HL-60 (cell line): ENCODE measurements around the gene POMT1.

Experiments used
- DNase-seq, 2 experiments: peaks; one replicate each; pipeline ENCODE4 v3.0.0-alpha.2; 2010 to 2020; ENCODE audit warnings: low read depth in 1 of 2, low spot score in 1 of 2
- H3K27ac ChIP-seq: fragments of 250-450 bp; sonication (Bioruptor Pico); replicated peaks from 2 replicates; pipeline ENCODE4 v1.5.1; 2020; ENCODE audit warnings: mild to moderate bottlenecking, moderate library complexity
- H3K27me3 ChIP-seq: fragments of 250-450 bp; sonication (Bioruptor Pico); 2 replicates; pipeline ENCODE4 v1.5.1; 2021; ENCODE audit warnings: mild to moderate bottlenecking, moderate library complexity; ENCODE audit not compliant: insufficient read depth, poor library complexity, severe bottlenecking
- H3K4me3 ChIP-seq: replicated peaks from 2 replicates; pipeline ENCODE4 v1.5.1; 2011; ENCODE audit warnings: mild to moderate bottlenecking, control low read depth, low read length; ENCODE audit not compliant: insufficient read depth
- GABPA ChIP-seq: IDR thresholded peaks from 2 replicates; pipeline ENCODE4 v1.6.1; 2012; ENCODE audit warnings: low read depth
- POLR2AphosphoS5 ChIP-seq: IDR thresholded peaks from 2 replicates; pipeline ENCODE4 v1.6.1; 2012; ENCODE audit warnings: low read depth
- REST ChIP-seq: IDR thresholded peaks from 2 replicates; pipeline ENCODE4 v1.6.1; 2012; ENCODE audit warnings: low read depth; ENCODE audit not compliant: insufficient replicate concordance
- SPI1 ChIP-seq: IDR thresholded peaks from 2 replicates; pipeline ENCODE4 v1.6.1; 2012; ENCODE audit warnings: low read depth, mild to moderate bottlenecking, borderline replicate concordance
- TF ChIP-seq, protein P1 (sequence below): IDR thresholded peaks from one replicate; pipeline ENCODE4 v1.5.1; 2011; ENCODE audit warnings: low read length, control low read depth, inconsistent platforms; ENCODE audit not compliant: insufficient read depth

POMT1 gene

GRCh38 chr9:131480258-131480657 is 22.5 kb upstream of the POMT1 start:
- no peaks in the 10 kb centered on the region for H3K27me3 ChIP-seq
- DNase-seq: no peak
- TF ChIP-seq, protein P1, sequence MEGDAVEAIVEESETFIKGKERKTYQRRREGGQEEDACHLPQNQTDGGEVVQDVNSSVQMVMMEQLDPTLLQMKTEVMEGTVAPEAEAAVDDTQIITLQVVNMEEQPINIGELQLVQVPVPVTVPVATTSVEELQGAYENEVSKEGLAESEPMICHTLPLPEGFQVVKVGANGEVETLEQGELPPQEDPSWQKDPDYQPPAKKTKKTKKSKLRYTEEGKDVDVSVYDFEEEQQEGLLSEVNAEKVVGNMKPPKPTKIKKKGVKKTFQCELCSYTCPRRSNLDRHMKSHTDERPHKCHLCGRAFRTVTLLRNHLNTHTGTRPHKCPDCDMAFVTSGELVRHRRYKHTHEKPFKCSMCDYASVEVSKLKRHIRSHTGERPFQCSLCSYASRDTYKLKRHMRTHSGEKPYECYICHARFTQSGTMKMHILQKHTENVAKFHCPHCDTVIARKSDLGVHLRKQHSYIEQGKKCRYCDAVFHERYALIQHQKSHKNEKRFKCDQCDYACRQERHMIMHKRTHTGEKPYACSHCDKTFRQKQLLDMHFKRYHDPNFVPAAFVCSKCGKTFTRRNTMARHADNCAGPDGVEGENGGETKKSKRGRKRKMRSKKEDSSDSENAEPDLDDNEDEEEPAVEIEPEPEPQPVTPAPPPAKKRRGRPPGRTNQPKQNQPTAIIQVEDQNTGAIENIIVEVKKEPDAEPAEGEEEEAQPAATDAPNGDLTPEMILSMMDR: no peak
- TF ChIP-seq REST (no peak), POLR2AphosphoS5 (no peak), SPI1 (no peak), GABPA (no peak)

GRCh38 chr9:131481441-131482342 is 21.0 kb upstream of the POMT1 start:
- H3K27ac ChIP-seq: no peak overlapping the region
- DNase-seq: no peak
- no peak overlapping the region for H3K4me3 ChIP-seq
- TF ChIP-seq GABPA (no peak), POLR2AphosphoS5 (0 out of 2 replicates have a peak, but pooled peaks have one; percentile 15)
- H3K27me3 ChIP-seq: no peaks in the 10 kb centered on the region

More at GRCh38 chr9:131480258-131480657, 22.5 kb upstream of the POMT1 start:
- Histone ChIP-seq H3K4me3 (no peak overlapping the region), H3K27ac (no peak overlapping the region)

DNA sequence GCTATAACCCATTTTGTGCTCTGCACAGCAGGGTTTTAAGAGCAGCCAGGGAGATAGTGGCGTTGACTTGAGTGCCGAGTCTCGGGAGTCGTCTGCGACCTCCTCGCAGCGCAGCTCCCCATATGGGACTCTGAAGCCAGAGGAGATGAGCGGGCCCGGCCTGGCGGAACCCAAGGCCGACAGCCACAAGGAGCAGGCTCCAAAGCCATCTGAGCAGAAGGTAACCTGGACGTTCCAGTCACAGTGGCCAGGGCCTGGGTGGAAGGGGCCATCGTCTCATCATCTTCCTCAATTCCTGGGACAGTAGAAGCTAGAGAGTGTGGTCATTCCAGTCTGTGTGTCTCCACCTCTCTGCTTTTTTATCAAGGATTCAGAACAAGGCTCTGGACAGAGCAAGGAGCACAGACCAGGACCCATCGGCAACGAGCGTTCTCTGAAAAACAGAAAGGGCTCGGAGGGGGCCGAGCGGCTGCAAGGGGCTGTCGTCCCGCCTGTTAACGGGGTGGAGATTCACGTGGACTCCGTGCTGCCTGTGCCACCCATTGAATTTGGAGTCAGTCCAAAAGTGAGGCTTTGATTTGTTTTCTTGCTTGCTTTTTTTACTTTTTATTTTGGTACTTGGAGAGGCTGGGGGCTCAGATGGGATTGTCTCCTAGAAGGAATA is 20.2 kb upstream of the POMT1 start:
- no peak overlapping the region for H3K4me3 ChIP-seq
- no peaks in the 10 kb centered on the region for H3K27me3 ChIP-seq
- no peak overlapping the region for H3K27ac ChIP-seq
- no peak for DNase-seq
- TF ChIP-seq GABPA (no peak), POLR2AphosphoS5 (no peak), SPI1 (no peak), REST (no peak)
- TF ChIP-seq, protein P1: no peak
